HG03565 (cell line): ENCODE measurements around the gene PCDHGA9.
"Not testable (repeated sequence)": the region's sequence is repeated elsewhere in the genome, so short reads cannot be mapped to it uniquely, and the experiment has no call there.

ENCODE experiments used
- ATAC-seq: cut with Tn5 transposase; IDR thresholded peaks from one replicate; pipeline ENCODE4 v1.9.1; 2021; ENCODE audit warnings: mild to moderate bottlenecking, moderate library complexity; ENCODE audit not compliant: unreplicated experiment

Gene PCDHGA9

GRCh38 chr5:141383345-141383744 is 19.2 kb upstream of the PCDHGA9 start:
- ATAC-seq = no peak

GRCh38 chr5:141384471-141385267 is 17.9 kb upstream of the PCDHGA9 start:
- no peak for ATAC-seq

GRCh38 chr5:141387557-141388311 is 14.8 kb upstream of the PCDHGA9 start, which contains the start of gene PCDHGB4:
Gene PCDHGB4 (plus strand): TSS chr5:141387698. CDS start chr5:141387885, 187 bp downstream.
- ATAC-seq = not testable (repeated sequence)

DNA sequence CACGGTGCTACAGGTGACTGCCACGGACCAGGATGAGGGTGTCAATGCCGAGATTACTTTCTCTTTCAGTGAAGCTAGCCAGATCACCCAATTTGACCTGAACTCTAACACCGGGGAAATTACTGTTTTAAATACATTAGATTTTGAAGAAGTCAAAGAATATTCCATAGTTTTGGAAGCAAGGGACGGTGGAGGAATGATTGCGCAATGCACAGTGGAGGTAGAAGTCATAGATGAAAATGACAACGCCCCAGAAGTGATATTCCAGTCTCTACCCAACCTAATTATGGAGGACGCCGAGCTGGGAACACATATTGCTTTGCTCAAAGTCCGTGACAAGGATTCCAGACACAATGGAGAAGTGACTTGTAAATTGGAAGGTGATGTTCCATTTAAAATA is 13.9 kb upstream of the PCDHGA9 start:
- no peak for ATAC-seq

- ATAC-seq = no peak
Measured at GRCh38 chr5:141389153-141390042, 13.2 kb upstream of the PCDHGA9 start.

DNA sequence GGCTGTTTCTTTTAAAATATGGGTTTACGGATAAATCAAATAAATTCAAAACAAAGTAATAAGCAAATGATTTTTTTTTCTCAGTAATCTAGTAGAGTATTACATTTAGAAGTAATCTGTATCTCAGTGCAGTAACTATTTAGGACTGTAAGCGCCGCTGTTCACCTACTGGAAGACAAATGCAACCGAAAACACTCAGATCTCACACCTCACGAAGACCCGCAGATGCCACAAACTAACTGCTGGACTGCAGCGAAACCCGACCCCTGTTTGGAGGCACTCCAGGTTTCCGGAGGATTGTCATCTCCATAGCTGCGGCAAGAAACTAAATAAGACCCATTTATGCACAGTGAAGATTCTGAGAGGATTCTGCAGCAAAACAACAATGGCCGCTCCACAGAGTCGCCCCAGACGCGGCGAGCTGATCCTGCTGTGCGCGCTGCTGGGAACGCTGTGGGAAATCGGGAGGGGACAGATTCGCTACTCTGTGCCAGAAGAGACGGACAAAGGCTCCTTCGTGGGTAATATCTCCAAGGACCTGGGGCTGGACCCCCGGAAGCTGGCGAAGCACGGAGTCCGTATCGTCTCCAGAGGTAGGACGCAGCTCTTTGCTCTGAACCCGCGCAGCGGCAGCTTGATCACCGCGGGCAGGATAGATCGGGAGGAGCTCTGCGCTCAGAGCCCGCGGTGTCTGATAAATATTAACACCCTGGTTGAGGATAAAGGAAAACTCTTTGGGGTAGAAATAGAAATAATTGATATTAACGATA is 10.0 kb upstream of the PCDHGA9 start, which contains the start of gene PCDHGA8:
Gene PCDHGA8, plus strand, starts transcription at position 205 of the 770 bp plus-strand sequence. Its CDS starts 181 bp downstream, at position 386.
- no peak for ATAC-seq

DNA sequence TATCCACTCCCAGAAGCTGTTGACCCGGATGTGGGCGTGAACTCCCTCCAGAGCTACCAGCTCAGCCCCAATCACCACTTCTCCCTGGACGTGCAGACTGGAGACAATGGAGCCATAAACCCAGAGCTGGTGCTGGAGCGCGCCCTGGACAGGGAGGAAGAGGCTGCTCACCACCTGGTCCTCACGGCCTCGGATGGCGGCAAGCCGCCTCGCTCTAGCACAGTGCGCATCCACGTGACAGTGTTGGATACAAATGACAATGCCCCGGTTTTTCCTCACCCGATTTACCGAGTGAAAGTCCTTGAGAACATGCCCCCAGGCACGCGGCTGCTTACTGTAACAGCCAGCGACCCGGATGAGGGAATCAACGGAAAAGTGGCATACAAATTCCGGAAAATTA is 9.3 kb upstream of the PCDHGA9 start:
- no peak for ATAC-seq

- ATAC-seq = not testable (repeated sequence)
Measured at GRCh38 chr5:141394401-141395187, 8.0 kb upstream of the PCDHGA9 start.

- ATAC-seq = peak; percentile 90
Measured at GRCh38 chr5:141397756-141398551, 4.6 kb upstream of the PCDHGA9 start, which contains the start of gene PCDHGB5. Gene PCDHGB5 (plus strand): TSS chr5:141397947. CDS start chr5:141398128, 181 bp downstream.

- no peak for ATAC-seq
Measured at GRCh38 chr5:141398608-141399007, 4.0 kb upstream of the PCDHGA9 start.

DNA sequence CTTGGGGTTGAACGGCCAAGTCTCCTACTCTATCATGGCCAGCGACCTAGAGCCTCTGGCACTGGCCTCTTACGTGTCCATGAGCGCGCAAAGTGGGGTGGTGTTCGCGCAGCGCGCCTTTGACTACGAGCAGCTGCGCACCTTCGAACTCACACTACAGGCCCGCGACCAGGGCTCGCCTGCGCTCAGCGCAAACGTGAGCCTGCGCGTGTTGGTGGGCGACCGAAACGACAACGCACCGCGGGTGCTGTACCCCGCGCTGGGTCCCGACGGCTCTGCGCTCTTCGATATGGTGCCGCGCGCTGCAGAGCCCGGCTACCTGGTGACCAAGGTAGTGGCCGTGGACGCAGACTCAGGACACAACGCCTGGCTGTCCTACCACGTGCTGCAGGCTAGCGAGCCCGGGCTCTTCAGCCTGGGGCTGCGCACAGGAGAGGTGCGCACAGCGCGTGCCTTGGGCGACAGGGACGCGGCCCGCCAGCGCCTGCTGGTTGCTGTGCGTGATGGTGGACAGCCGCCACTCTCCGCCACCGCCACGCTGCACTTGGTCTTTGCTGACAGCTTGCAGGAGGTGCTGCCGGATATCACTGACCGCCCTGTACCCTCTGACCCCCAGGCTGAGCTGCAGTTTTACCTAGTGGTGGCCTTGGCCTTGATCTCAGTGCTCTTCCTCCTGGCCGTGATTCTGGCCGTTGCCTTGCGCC is 2.9 kb upstream of the PCDHGA9 start:
- no peak for ATAC-seq

DNA sequence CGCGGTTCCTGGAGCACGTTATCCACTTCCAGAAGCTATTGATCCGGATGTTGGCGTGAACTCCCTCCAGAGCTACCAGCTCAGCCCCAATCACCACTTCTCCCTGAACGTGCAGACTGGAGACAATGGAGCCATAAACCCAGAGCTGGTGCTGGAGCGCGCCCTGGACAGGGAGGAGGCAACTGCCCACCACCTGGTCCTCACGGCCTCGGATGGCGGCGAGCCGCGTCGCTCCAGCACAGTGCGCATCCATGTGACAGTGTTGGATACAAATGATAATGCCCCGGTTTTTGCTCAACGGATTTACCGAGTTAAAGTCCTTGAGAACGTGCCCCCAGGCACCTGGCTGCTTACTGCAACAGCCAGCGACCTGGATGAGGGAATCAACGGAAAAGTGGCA is 809 bp downstream of the PCDHGA9 start:
- ATAC-seq = no peak

GRCh38 chr5:141407790-141408505 is 5.4 kb downstream of the PCDHGA9 start, which contains the start of gene PCDHGB6:
Gene PCDHGB6 (plus strand): TSS chr5:141408021. CDS start chr5:141408203, 182 bp downstream.
- ATAC-seq = not testable (repeated sequence)

GRCh38 chr5:141409598-141410306 is 7.2 kb downstream of the PCDHGA9 start:
- no peak for ATAC-seq

DNA sequence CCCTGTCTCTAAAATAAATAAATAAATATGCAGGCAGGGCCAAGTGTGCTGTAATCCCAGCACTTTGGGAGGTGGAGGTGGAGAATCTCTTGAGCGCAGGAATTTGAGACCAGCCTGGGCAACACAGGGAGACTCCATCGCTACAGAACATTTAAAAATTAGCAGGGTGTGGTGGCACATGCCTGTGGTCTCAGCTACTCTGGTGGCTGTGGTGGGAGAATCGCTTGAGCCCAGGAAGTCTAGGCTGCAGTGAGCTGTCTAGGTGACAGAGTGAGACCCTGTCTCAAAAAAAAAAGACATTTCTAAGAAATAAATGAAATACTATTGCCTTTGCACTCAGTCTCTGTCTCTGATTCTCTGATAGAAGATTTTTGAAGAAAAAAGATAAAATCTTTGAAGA is 9.0 kb downstream of the PCDHGA9 start:
- no peak for ATAC-seq

DNA sequence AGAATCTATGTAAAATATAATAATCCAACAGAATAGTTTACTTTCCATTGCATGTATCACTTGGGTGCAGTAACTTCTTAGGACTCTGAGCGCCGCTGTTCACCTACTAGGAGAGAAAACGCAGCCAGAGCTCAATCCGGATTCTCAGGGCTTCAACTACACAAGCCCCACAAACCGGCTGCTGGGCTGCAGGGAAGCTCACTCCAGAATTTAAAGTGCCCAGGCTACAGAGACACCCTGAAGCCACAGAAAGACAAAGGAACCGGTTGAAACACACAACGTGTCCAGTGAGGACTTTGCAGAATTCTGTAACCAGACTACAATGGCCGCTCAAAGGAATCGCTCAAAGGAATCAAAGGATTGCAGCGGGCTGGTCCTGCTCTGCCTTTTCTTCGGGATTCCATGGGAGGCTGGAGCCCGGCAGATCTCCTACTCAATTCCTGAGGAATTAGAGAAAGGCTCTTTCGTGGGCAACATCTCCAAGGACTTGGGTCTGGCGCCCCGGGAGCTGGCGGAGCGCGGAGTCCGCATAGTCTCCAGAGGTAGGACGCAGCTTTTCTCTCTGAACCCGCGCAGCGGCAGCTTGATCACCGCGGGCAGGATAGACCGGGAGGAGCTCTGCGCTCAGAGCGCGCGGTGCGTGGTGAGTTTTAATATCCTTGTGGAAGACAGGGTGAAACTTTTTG is 10.4 kb downstream of the PCDHGA9 start, which contains the start of gene PCDHGA10:
Gene PCDHGA10, plus strand, starts transcription at position 134 of the 686 bp plus-strand sequence. Its CDS starts 189 bp downstream, at position 323.
- ATAC-seq = peak; percentile 73
